AG10803 (cell line): ENCODE data around the gene ARHGEF25.

Experiments used
- DNase-seq: peaks from one replicate; pipeline ENCODE4 v3.0.0; 2010; ENCODE audit warnings: low read depth
- H3K4me3 ChIP-seq: 2 replicates; pipeline ENCODE4 v1.5.1; 2011; ENCODE audit warnings: mild to moderate bottlenecking, low read length, control low read depth
- CTCF ChIP-seq: conservative IDR thresholded peaks from 2 replicates; pipeline ENCODE4 v1.5.1; 2011; ENCODE audit warnings: mild to moderate bottlenecking, low read length, control low read depth, inconsistent platforms

The ARHGEF25 gene

GRCh38 chr12:57620936-57621496, 9.8 kb downstream of the ARHGEF25 start:
- no peak for DNase-seq
- no peak for TF ChIP-seq CTCF
- peak overlapping the region; percentile 45 for H3K4me3 ChIP-seq

- TF ChIP-seq CTCF = peak; percentile 72
- DNase-seq = peak; percentile 13
- peak overlapping the region; percentile 45 for H3K4me3 ChIP-seq
Observed at GRCh38 chr12:57621497-57622292, 10.5 kb downstream of the ARHGEF25 start.

- TF ChIP-seq CTCF = no peak
Observed at GRCh38 chr12:57622293-57623245, 11.3 kb downstream of the ARHGEF25 start.

GRCh38 chr12:57623385-57623784, 12.2 kb downstream of the ARHGEF25 start:
- DNase-seq = no peak
- no peak overlapping the region for H3K4me3 ChIP-seq
- TF ChIP-seq CTCF = no peak

More at GRCh38 chr12:57622293-57623245, 11.3 kb downstream of the ARHGEF25 start:
- DNase-seq = no peak
- no peak overlapping the region for H3K4me3 ChIP-seq

DNA sequence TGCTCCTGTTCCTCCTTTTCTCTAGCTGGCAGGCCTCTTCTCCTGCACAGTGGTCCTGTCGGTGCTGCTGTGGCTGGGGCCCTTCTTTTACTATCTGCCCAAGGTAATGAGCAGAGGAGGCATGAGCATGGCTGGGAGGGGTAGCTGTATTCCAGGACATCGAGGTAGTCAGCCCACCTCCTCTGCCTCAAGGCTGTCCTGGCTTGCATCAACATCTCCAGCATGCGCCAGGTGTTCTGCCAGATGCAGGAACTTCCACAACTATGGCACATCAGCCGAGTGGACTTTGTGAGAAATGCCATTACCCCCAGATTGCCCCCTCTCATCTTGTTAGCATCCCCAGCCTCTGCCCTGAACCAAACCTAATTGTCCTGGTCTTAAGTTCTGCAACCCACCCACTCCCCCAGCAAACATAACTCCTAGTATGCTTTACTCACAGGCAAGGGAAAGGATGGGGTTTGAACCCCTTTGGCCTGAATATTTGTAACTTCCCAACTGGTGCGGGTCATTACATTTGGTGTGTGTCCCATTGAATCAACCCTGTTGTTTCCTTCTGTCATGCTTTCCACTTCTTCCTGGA, 12.7 kb downstream of the ARHGEF25 start:
- TF ChIP-seq CTCF = no peak
- H3K4me3 ChIP-seq = no peak overlapping the region
- DNase-seq = no peak

GRCh38 chr12:57624441-57625220, 13.4 kb downstream of the ARHGEF25 start:
- H3K4me3 ChIP-seq = no peak overlapping the region
- TF ChIP-seq CTCF = no peak
- no peak for DNase-seq
